K562 (cell line): ENCODE measurements around the gene NUTF2. TPM values are rescaled to one million over a fixed set of nuclear protein-coding genes. Genes with fewer than 3 reads are reported as not detected.

ENCODE experiments used
- ATAC-seq: fragments of 200-7000 bp; cut with Tn5 transposase; 3 replicates; pipeline ENCODE4 v1.9.1; 2020; ENCODE audit warnings: moderate library complexity
- BruUV-seq: library from RNA; stranded (reverse); fragments of 400-500 nt; replicated peaks from 2 replicates; lab custom pipeline; 2021; lab: Mats Ljungman, UMichigan
- CTCF ChIA-PET: fragments of 300-600 bp; formaldehyde crosslinking; extraction: SDS; loops from one replicate; lab custom pipeline; 2021; ENCODE audit warnings: low intra/inter-chr PET ratio; lab: Yijun Ruan, JAX
- POLR2A ChIA-PET: fragments of 300-600, 350-650 bp; sonication (Branson Sonifier 250); formaldehyde crosslinking; extraction: SDS; loops from one replicate; lab custom pipeline; 2021; ENCODE audit warnings: antibody characterized with exemption, inconsistent platforms; lab: Yijun Ruan, JAX
- DNase-seq, 4 experiments: peaks; one replicate each; pipeline versions ENCODE4 v3.0.0 to v3.0.0-alpha.2; 2011 to 2018; ENCODE audit warnings: low spot score in 3 of 4, mixed read lengths in 3 of 4; ENCODE audit errors: extremely low read depth in 1 of 4
- FAIRE-seq: peaks from 2 replicates; lab custom pipeline; 2011; peaks lifted over from hg19 to GRCh38; lab: Jason Lieb, UNC
- H2AFZ ChIP-seq: 2 replicates; pipeline ENCODE4 v1.6.0; 2011; ENCODE audit warnings: low read depth, low read length, control low read depth, inconsistent platforms
- H3K27ac ChIP-seq: fragments of 200-600 bp; 3 replicates; pipeline ENCODE4 v1.8.0; 2011; ENCODE audit warnings: low read depth, mild to moderate bottlenecking, control low read depth, inconsistent platforms, low read length, moderate library complexity, mixed read lengths; ENCODE audit errors: extremely low read depth
- H3K27me3 ChIP-seq, 2 experiments: fragments of 300-600 bp in 1 of 2; 2 replicates in 1 of 2; 3 replicates in 1 of 2; pipeline versions ENCODE4 v1.6.0 to v1.8.0; 2011; ENCODE audit warnings: inconsistent platforms in 2 of 2, low read length in 2 of 2, mild to moderate bottlenecking in 1 of 2, mixed read lengths in 1 of 2, moderate library complexity in 1 of 2; ENCODE audit not compliant: control insufficient read depth in 2 of 2, insufficient read depth in 2 of 2
- H3K36me3 ChIP-seq: fragments of 300-600 bp; 3 replicates; pipeline ENCODE4 v1.8.0; 2011; ENCODE audit warnings: mild to moderate bottlenecking, low read length, inconsistent platforms; ENCODE audit not compliant: control insufficient read depth, insufficient read depth
- H3K4me1 ChIP-seq, 2 experiments: fragments of 200-600 bp in 1 of 2; replicated peaks in 1 of 2; 2 replicates in 1 of 2; 3 replicates in 1 of 2; pipeline versions ENCODE4 v1.5.1 to v1.8.0; 2011; ENCODE audit warnings: inconsistent platforms in 2 of 2, low read length in 2 of 2, mild to moderate bottlenecking in 1 of 2, mixed read lengths in 1 of 2, moderate library complexity in 1 of 2; ENCODE audit not compliant: control insufficient read depth in 2 of 2, insufficient read depth in 2 of 2
- H3K4me2 ChIP-seq: 2 replicates; pipeline ENCODE4 v1.6.1; 2011; ENCODE audit warnings: low read length, control low read depth, inconsistent platforms, mixed read lengths; ENCODE audit not compliant: insufficient read depth
- H3K4me3 ChIP-seq: fragments of 200-600 bp; sonication (generic), shearing (Covaris generic); 2 replicates; pipeline ENCODE4 v1.5.1; 2016; ENCODE audit warnings: control low read depth, inconsistent platforms
- H3K79me2 ChIP-seq: fragments of 200-600 bp; 3 replicates; pipeline ENCODE4 v1.8.0; 2011; ENCODE audit warnings: low read length, inconsistent platforms; ENCODE audit not compliant: control insufficient read depth, insufficient read depth
- H3K9ac ChIP-seq, 2 experiments: 2 replicates each; pipeline versions ENCODE4 v1.6.0 to v1.6.1; 2011; ENCODE audit warnings: low read depth in 2 of 2, low read length in 2 of 2, control low read depth in 1 of 2, inconsistent platforms in 1 of 2, mild to moderate bottlenecking in 1 of 2, mixed read lengths in 1 of 2; ENCODE audit not compliant: insufficient read depth in 1 of 2
- H3K9me1 ChIP-seq: one replicate; pipeline ENCODE4 v1.6.0; 2011; ENCODE audit warnings: inconsistent platforms, mild to moderate bottlenecking, low read length, moderate library complexity; ENCODE audit not compliant: control insufficient read depth, insufficient read depth
- H3K9me3 ChIP-seq: replicated peaks from 2 replicates; pipeline ENCODE4 v1.5.1; 2011; ENCODE audit warnings: low read depth, low read length, inconsistent platforms; ENCODE audit not compliant: control insufficient read depth, insufficient read depth
- H4K20me1 ChIP-seq: replicated peaks from 2 replicates; pipeline ENCODE4 v1.6.1; 2011; ENCODE audit warnings: low read length, inconsistent platforms, mixed read lengths; ENCODE audit not compliant: control insufficient read depth, insufficient read depth
- EP400 ChIP-seq: fragments of 450-650 bp; IDR thresholded peaks from 2 replicates; pipeline ENCODE4 v1.6.1; 2017; ENCODE audit warnings: antibody characterized with exemption, mild to moderate bottlenecking, moderate library complexity
- IRF2 ChIP-seq: sonication (generic); formaldehyde crosslinking; IDR thresholded peaks from 2 replicates; pipeline ENCODE4 v1.8.1; 2022; ENCODE audit warnings: mild to moderate bottlenecking, missing genetic modification reagents
- MAX ChIP-seq: sonication (generic); formaldehyde crosslinking; IDR thresholded peaks from 2 replicates; pipeline ENCODE4 v1.9.0; 2022; ENCODE audit warnings: mild to moderate bottlenecking, missing genetic modification reagents
- MNT ChIP-seq, 2 experiments: fragments of 450-650 bp; conservative IDR thresholded peaks; 2 replicates each; pipeline ENCODE4 v1.6.1; 2017; ENCODE audit warnings: mild to moderate bottlenecking in 2 of 2, moderate library complexity in 2 of 2
- MYC ChIP-seq, 2 experiments: fragments of 250-450 bp in 1 of 2; sonication (Bioruptor Pico) in 1 of 2; IDR thresholded peaks; 2 replicates each; pipeline versions ENCODE4 v1.5.1 to v1.6.1; 2012 to 2021; ENCODE audit warnings: low read depth in 2 of 2, borderline replicate concordance in 1 of 2, improper control_type of control experiment in 1 of 2, low read length in 1 of 2, mild to moderate bottlenecking in 1 of 2, moderate library complexity in 1 of 2
- POLR2A ChIP-seq: fragments of 450-650 bp; conservative IDR thresholded peaks from 2 replicates; pipeline ENCODE4 v1.6.1; 2016
- SMC3 ChIP-seq: conservative IDR thresholded peaks from 2 replicates; pipeline ENCODE4 v1.6.1; 2011; ENCODE audit warnings: low read depth, low read length, improper control_type of control experiment; ENCODE audit not compliant: insufficient read depth
- WGBS: fragments of 100-300 bp; shearing (Covaris generic); methylation state at CpG from one replicate; pipeline ENCODE4 v1.1.6; 2016; ENCODE audit warnings: low coverage, mixed read lengths; ENCODE audit not compliant: insufficient coverage; ENCODE audit errors: missing lambda C conversion rate; 5-methylcytosine and 5-hydroxymethylcytosine counted together
- in situ Hi-C: fragments of 300-500 bp; cut with MboI; formaldehyde crosslinking; loops from 4 replicates; pipeline ENCODE4 v1.15.0; 2018; ENCODE audit warnings: inconsistent platforms, mixed read lengths
- intact Hi-C: fragments of 100-400 bp; cut with micrococcal nuclease; formaldehyde crosslinking; loops from 2 replicates; pipeline ENCODE4 v1.14.2; 2022
- polyA plus RNA-seq, 8 experiments: library from polyadenylated mRNA; depleted of rRNA in 4 of 8; stranded (reverse) in 5 of 8; unstranded in 3 of 8; fragments of >200 nt; fragmentation: Nextera tagmentation in 2 of 8; fragmentation: Illumina TruSeq in 1 of 8; extraction: Ambion mirVana in 2 of 8; extraction: Trizol in 1 of 8; gene quantifications; 2 replicates each; pipeline versions ENCODE4 v1.2.1 to v1.2.3, GENCODE V29; 2011 to 2014; ENCODE audit warnings: inconsistent platforms in 1 of 8, missing spikeins in 1 of 8
- total RNA-seq, 7 experiments: library from RNA; depleted of rRNA in 6 of 7; stranded (reverse); fragments of >200 nt in 6 of 7; fragmentation: Illumina TruSeq in 2 of 7; extraction: Trizol in 2 of 7; gene quantifications; 2 replicates each; pipeline versions ENCODE4 v1.2.1 to v1.2.3, GENCODE V29; 2011 to 2021; ENCODE audit warnings: low replicate concordance in 1 of 7
- TF ChIP-seq, protein P1 (sequence below): fragments of 450-650 bp; IDR thresholded peaks from 2 replicates; pipeline ENCODE4 v1.6.1; 2017; ENCODE audit warnings: antibody characterized with exemption, mild to moderate bottlenecking
- TF ChIP-seq, protein P2 (sequence below): fragments of 200-800 bp; sonication (Bioruptor generic); IDR thresholded peaks from 2 replicates; pipeline ENCODE4 v1.6.1; 2016; ENCODE audit warnings: missing genetic modification characterization, missing compliant biosample characterization

The NUTF2 gene
- total and polyA plus RNA-seq, 9 of the 15 experiments (the other 6 are each of a cell fraction or from before 2014, with no cell fraction given), result 106 to 248 (median 147) TPM

DNA sequence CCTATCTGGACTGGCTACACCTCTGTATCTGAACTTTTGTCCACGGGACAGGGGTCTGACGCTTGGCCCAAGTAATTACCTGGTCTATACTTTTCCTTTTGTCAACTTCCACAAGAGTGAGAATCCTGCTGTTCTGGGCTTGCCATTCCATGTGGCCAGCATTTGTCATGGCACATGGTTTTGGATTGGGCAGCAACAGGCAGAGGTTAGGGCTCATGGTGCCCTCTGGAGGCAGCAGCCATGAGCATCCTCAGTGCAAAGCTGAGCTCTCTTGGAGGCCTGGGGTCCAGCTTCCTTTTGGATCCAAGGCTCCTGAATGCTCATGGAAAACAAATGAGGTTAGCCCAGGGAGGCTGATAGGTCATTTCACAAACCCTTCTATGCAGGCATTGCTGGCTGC, 18.6 kb downstream of the NUTF2 start (continued):
- TF ChIP-seq SMC3, result peak; percentile 49; the same call in 1 of the 2 replicates
- peak in 1 of 2 experiments; percentile 44; a peak in 1 of 4 replicates for TF ChIP-seq MNT (conservative IDR thresholded peaks at IDR 0.05)
- TF ChIP-seq EP400, result peak; percentile 24; the same call in 1 of the 2 replicates
- no peak for TF ChIP-seq POLR2A
- 0 out of 2 replicates have a peak, but pooled peaks have one; percentile 15 for TF ChIP-seq MAX
- no peak for TF ChIP-seq IRF2 (CRISPR knock-in tag)
- peak; percentile 56; the same call in 1 of the 2 replicates for TF ChIP-seq MYC (IDR thresholded peaks at IDR 0.05; ENCODE audit: low read depth, low read length)
- TF ChIP-seq MYC (CRISPR knock-in tag; IDR thresholded peaks at IDR 0.05; ENCODE audit: borderline replicate concordance, low read depth), result no peak

- no peaks in the 10 kb centered on the region for H3K27me3 ChIP-seq
- ChIA-PET CTCF (no interaction called here), POLR2A (interaction anchor here (0.9 kb wide), 1 partner anchor 22 kb away, joined by 3 read pairs; no protein-coding TSS in a partner anchor)
- no peak overlapping the region for H3K9ac ChIP-seq
- H3K4me2 ChIP-seq, result no peak overlapping the region
- in situ Hi-C loops (no loop called here), intact Hi-C loops (no loop called here)
- no peaks in the 10 kb centered on the region; the same call in 1 of the 2 replicates for H4K20me1 ChIP-seq
- no peak overlapping the region for H2AFZ ChIP-seq
- FAIRE-seq, result no peak
- ATAC-seq, result no peak
- no peak for DNase-seq
- 97% methylated on average over 6 of the region's 6 CpGs for WGBS
- peaks cover 22% of the 10 kb centered on the region for H3K79me2 ChIP-seq
- no peaks in the 10 kb centered on the region for H3K9me3 ChIP-seq
- H3K9me1 ChIP-seq, result no peaks in the 10 kb centered on the region
- peaks cover 78% of the 10 kb centered on the region; the same call in 2 of the 3 replicates for H3K36me3 ChIP-seq
- BruUV-seq, result no TSS peak
- H3K4me1 ChIP-seq, result peaks cover 7 to 9% of the 10 kb centered on the region in 2 experiments; a peak in 4 of 5 replicates
- no peak overlapping the region for H3K27ac ChIP-seq
- H3K4me3 ChIP-seq, result no peak overlapping the region
- TF ChIP-seq, protein P1, sequence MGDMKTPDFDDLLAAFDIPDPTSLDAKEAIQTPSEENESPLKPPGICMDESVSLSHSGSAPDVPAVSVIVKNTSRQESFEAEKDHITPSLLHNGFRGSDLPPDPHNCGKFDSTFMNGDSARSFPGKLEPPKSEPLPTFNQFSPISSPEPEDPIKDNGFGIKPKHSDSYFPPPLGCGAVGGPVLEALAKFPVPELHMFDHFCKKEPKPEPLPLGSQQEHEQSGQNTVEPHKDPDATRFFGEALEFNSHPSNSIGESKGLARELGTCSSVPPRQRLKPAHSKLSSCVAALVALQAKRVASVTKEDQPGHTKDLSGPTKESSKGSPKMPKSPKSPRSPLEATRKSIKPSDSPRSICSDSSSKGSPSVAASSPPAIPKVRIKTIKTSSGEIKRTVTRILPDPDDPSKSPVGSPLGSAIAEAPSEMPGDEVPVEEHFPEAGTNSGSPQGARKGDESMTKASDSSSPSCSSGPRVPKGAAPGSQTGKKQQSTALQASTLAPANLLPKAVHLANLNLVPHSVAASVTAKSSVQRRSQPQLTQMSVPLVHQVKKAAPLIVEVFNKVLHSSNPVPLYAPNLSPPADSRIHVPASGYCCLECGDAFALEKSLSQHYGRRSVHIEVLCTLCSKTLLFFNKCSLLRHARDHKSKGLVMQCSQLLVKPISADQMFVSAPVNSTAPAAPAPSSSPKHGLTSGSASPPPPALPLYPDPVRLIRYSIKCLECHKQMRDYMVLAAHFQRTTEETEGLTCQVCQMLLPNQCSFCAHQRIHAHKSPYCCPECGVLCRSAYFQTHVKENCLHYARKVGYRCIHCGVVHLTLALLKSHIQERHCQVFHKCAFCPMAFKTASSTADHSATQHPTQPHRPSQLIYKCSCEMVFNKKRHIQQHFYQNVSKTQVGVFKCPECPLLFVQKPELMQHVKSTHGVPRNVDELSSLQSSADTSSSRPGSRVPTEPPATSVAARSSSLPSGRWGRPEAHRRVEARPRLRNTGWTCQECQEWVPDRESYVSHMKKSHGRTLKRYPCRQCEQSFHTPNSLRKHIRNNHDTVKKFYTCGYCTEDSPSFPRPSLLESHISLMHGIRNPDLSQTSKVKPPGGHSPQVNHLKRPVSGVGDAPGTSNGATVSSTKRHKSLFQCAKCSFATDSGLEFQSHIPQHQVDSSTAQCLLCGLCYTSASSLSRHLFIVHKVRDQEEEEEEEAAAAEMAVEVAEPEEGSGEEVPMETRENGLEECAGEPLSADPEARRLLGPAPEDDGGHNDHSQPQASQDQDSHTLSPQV, result no peak
- TF ChIP-seq, protein P2, sequence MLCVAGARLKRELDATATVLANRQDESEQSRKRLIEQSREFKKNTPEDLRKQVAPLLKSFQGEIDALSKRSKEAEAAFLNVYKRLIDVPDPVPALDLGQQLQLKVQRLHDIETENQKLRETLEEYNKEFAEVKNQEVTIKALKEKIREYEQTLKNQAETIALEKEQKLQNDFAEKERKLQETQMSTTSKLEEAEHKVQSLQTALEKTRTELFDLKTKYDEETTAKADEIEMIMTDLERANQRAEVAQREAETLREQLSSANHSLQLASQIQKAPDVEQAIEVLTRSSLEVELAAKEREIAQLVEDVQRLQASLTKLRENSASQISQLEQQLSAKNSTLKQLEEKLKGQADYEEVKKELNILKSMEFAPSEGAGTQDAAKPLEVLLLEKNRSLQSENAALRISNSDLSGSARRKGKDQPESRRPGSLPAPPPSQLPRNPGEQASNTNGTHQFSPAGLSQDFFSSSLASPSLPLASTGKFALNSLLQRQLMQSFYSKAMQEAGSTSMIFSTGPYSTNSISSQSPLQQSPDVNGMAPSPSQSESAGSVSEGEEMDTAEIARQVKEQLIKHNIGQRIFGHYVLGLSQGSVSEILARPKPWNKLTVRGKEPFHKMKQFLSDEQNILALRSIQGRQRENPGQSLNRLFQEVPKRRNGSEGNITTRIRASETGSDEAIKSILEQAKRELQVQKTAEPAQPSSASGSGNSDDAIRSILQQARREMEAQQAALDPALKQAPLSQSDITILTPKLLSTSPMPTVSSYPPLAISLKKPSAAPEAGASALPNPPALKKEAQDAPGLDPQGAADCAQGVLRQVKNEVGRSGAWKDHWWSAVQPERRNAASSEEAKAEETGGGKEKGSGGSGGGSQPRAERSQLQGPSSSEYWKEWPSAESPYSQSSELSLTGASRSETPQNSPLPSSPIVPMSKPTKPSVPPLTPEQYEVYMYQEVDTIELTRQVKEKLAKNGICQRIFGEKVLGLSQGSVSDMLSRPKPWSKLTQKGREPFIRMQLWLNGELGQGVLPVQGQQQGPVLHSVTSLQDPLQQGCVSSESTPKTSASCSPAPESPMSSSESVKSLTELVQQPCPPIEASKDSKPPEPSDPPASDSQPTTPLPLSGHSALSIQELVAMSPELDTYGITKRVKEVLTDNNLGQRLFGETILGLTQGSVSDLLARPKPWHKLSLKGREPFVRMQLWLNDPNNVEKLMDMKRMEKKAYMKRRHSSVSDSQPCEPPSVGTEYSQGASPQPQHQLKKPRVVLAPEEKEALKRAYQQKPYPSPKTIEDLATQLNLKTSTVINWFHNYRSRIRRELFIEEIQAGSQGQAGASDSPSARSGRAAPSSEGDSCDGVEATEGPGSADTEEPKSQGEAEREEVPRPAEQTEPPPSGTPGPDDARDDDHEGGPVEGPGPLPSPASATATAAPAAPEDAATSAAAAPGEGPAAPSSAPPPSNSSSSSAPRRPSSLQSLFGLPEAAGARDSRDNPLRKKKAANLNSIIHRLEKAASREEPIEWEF, result no peak
These were observed 21.6 kb downstream of the NUTF2 start for GRCh38 chr16:67868290-67868689.
